Liver (tissue), 3 donors: ENCODE measurements around the gene PPHLN1.

Experiments used
- CTCF ChIP-seq: fragments of 150-350 bp; IDR thresholded peaks from 2 replicates; pipeline ENCODE4 v1.5.1; 2017; ENCODE audit warnings: improper control_type of control experiment, low read depth, low read length; ENCODE audit not compliant: missing input control
- EGR1 ChIP-seq, 2 donors: IDR thresholded peaks; 2 replicates each; pipeline ENCODE4 v1.6.1; 2016 to 2018; ENCODE audit warnings: antibody characterized with exemption in 2 of 2, low read depth in 2 of 2
- GABPA ChIP-seq, 2 donors: IDR thresholded peaks in 1 of 2; conservative IDR thresholded peaks in 1 of 2; 2 replicates each; pipeline ENCODE4 v1.6.1; 2016; ENCODE audit warnings: antibody characterized with exemption in 2 of 2, mild to moderate bottlenecking in 1 of 2, moderate library complexity in 1 of 2
- JUND ChIP-seq, 2 donors: IDR thresholded peaks; 2 replicates each; pipeline ENCODE4 v1.6.1; 2016; ENCODE audit warnings: antibody characterized with exemption in 2 of 2
- TF ChIP-seq, protein P1 (sequence below): IDR thresholded peaks from 2 replicates; pipeline ENCODE4 v1.6.1; 2016; ENCODE audit warnings: antibody characterized with exemption, mild to moderate bottlenecking
- TF ChIP-seq, protein P2 (sequence below): IDR thresholded peaks from 2 replicates; pipeline ENCODE4 v1.6.1; 2016; ENCODE audit warnings: antibody characterized with exemption
- donor health status: healthy.
- donor health status: healthy.

DNA sequence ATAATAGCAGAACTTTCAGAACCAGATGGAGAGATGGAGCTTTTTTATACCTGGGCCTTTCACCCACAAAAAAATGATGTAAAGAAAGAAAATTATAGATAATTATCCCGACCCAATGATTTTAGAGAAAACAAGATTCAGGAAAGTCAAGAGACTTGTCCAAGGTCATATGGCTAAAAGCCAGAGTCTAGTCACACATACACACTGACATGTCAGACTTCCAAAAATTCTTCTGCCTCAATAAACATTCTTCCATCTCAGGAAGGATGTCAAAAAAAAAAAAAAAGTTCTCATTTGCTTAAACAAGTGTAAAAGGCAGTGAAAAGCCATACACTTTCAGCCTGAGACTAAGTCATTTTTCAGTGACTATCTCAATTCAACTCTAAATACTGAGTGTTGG, 147.6 kb downstream of the PPHLN1 start:
- no peak for TF ChIP-seq CTCF
- no peak for TF ChIP-seq GABPA (IDR thresholded peaks at IDR 0.05 in 1 of 2, conservative IDR thresholded peaks at IDR 0.05 in 1 of 2)
- TF ChIP-seq, protein P1, sequence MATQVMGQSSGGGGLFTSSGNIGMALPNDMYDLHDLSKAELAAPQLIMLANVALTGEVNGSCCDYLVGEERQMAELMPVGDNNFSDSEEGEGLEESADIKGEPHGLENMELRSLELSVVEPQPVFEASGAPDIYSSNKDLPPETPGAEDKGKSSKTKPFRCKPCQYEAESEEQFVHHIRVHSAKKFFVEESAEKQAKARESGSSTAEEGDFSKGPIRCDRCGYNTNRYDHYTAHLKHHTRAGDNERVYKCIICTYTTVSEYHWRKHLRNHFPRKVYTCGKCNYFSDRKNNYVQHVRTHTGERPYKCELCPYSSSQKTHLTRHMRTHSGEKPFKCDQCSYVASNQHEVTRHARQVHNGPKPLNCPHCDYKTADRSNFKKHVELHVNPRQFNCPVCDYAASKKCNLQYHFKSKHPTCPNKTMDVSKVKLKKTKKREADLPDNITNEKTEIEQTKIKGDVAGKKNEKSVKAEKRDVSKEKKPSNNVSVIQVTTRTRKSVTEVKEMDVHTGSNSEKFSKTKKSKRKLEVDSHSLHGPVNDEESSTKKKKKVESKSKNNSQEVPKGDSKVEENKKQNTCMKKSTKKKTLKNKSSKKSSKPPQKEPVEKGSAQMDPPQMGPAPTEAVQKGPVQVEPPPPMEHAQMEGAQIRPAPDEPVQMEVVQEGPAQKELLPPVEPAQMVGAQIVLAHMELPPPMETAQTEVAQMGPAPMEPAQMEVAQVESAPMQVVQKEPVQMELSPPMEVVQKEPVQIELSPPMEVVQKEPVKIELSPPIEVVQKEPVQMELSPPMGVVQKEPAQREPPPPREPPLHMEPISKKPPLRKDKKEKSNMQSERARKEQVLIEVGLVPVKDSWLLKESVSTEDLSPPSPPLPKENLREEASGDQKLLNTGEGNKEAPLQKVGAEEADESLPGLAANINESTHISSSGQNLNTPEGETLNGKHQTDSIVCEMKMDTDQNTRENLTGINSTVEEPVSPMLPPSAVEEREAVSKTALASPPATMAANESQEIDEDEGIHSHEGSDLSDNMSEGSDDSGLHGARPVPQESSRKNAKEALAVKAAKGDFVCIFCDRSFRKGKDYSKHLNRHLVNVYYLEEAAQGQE = no peak
- TF ChIP-seq EGR1 (IDR thresholded peaks at IDR 0.05; ENCODE audit: low read depth in 2 of 2) = no peak
- TF ChIP-seq, protein P2, sequence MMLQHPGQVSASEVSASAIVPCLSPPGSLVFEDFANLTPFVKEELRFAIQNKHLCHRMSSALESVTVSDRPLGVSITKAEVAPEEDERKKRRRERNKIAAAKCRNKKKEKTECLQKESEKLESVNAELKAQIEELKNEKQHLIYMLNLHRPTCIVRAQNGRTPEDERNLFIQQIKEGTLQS = no peak
- no peak for TF ChIP-seq JUND (IDR thresholded peaks at IDR 0.05)
